ENCODE data around the gene NCR3LG1.

The NCR3LG1 gene

GRCh38 chr11:17352950-17353820 lies 1.6 kb downstream of the NCR3LG1 start:
- no peak for TF ChIP-seq CTCF (IDR thresholded peaks at IDR 0.05; ENCODE audit: extremely low read depth, missing control alignments)
- DNase-seq (ENCODE audit: low spot score): peak; percentile 68

DNA sequence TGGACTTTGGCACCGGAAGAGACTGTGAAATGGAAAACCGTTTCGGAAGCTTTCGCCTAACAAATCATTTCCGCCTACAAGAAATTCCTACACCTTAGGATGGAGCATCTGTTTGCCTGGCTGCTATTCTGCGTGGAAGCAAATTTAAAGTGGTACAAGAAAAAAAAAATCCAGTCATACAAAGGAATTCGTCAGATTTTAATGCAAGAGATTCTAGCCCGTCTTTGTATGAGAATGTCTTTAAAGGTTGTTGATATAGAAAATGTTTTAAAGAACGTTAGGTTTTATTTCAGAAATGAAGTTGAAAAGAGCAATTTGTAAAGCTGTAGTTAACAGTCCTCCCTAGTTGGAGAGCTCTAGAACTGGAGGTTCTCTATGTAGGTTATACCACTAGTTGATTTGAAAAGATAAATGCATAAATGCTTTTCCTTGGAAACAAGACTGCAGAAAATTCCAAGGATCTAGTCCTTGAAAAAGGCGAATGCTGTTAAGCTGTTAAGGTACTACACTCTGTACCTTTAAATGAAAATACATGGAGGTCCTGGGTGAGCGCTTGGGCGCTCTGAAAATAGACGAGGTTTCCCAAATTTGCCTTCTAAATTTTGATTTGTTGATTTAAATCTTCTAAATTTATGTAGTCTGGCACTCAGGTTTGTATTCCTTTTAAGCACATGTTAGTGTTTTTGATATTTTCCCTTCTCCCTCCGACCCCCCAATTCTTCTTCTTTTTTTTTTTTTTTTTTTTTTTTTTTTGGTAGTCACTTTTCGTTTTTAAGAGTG lies 2.4 kb downstream of the NCR3LG1 start:
- no peak for DNase-seq (ENCODE audit: low spot score)
- TF ChIP-seq CTCF (IDR thresholded peaks at IDR 0.05; ENCODE audit: extremely low read depth, missing control alignments): no peak

DNA sequence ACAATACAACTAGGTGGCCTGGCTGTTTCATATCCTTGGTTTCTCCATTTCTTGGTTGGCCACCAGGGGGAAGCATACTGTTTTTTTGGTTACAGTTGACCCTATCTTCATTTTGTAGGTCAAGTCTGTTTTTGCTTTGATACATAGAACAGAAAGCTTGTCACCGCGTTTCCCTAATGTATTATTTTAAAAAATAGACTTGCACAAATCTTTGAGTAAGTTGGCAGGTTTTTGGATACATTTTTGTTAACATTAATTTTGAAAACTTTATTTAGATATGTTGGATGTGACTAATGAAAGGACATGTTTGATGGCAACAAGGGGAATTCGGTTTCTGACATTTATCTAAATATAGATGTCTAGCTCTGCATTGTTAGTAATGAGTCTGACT lies 3.0 kb downstream of the NCR3LG1 start:
- TF ChIP-seq CTCF (IDR thresholded peaks at IDR 0.05; ENCODE audit: extremely low read depth, missing control alignments): peak; percentile 31
- DNase-seq (ENCODE audit: low spot score): peak; percentile 83

- DNase-seq (ENCODE audit: low spot score): no peak
- no peak for TF ChIP-seq CTCF (IDR thresholded peaks at IDR 0.05; ENCODE audit: extremely low read depth, missing control alignments)
Measured at GRCh38 chr11:17366495-17366894, 14.9 kb downstream of the NCR3LG1 start.

DNA sequence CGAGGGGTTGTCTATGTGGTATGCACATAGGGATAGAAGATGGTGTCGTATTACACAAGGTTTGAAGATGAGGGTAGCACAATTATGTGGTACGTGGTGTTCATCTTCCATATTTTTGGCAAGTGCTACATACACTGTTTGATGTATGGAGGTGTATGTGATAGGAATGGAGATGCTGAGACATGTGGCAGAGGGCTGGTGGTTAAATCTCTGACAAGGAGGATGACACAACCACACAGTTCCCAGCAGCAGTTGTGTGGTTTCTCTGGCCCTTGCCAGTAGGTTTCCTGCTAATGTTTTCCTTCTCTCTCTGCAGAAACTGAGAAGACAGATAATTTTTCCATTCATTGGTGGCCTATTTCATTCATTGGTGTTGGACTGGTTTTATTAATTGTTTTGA lies 17.0 kb downstream of the NCR3LG1 start:
- TF ChIP-seq CTCF (IDR thresholded peaks at IDR 0.05; ENCODE audit: extremely low read depth, missing control alignments): no peak
- DNase-seq (ENCODE audit: low spot score): no peak

- no peak for TF ChIP-seq CTCF (IDR thresholded peaks at IDR 0.05; ENCODE audit: extremely low read depth, missing control alignments)
- DNase-seq (ENCODE audit: low spot score): no peak
Measured at GRCh38 chr11:17369094-17369493, 17.5 kb downstream of the NCR3LG1 start.

DNA sequence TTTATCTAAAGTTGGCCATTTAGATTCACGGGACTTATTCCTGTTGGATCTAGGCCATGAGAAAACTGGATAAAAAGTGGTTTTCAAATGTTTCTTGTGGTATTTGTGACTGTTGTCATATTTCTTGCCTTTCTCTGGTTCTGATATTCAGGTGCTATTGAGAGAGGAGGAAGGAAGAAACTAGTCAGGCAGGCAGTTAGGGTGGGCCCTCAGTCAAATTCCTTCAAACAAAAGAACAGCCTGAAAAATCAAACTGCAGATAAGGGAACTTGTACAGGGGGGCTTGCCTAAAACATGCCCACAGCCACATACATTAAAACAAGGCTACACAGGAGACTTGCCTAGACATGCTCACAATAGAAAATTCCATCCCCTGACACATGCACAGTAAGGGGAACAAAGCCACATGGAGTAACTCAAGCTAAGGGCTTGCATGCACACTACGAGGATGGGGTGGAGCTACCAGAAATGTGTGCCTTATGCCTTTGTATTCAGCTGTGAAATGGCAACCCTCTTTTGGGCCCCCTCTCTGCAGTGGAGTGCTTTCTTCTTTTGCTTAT lies 18.2 kb downstream of the NCR3LG1 start:
- DNase-seq (ENCODE audit: low spot score): no peak
- TF ChIP-seq CTCF (IDR thresholded peaks at IDR 0.05; ENCODE audit: extremely low read depth, missing control alignments): no peak
